Stimulated activated CD4-positive, alpha-beta T cell treated with anti-CD3 and anti-CD28 coated beads, TNF-alpha, amount 100 ng/mL, for 4 hours (primary cell): Measurements from ENCODE around the gene PPP6R2.
"Not testable (repeated sequence)": the region's sequence is repeated elsewhere in the genome, so short reads cannot be mapped to it uniquely, and the experiment has no call there.

Experiments used
- DNase-seq, 3 experiments: peaks; one replicate each; pipeline ENCODE4 v3.0.0-alpha.2; 2020; ENCODE audit warnings: low read depth in 3 of 3

Gene PPP6R2

DNA sequence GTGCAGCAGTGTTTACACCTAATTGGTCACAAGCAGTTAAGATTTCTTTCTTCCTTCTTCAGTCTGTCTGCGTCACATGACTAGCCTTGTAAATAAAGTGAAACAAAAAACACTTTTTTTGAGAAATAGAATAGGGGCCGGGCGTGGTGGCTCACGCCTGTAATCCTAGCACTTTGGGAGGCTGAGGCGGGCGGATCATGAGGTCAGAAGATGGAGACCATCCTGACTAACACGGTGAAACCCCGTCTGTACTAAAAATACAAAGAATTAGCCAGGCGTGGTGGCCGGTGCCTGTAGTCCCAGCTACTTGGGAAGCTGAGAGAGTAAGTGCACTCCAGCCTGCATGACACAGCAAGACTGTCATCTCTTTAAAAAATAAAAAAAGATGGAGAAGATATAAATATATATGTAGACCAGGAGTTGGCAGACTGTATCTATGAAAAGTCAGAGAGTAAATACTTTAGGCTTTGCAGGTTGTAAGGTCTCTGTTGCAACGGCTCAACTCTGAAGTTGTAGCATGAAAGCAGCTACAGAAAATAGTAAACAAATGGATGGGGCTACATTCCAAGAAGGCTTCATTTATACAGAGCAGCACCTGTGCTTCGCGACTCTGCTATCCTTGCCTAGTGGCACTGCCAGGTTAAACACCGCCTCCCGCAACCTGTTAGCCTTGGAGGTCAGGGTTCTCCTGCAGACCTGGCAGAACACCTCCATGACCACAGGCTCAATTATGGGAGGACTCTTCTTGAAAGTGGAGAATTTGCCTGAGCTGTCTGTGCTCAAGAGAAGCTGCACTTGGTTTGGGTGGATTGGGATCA, 55.9 kb downstream of the PPP6R2 start:
- DNase-seq: no peak

DNA sequence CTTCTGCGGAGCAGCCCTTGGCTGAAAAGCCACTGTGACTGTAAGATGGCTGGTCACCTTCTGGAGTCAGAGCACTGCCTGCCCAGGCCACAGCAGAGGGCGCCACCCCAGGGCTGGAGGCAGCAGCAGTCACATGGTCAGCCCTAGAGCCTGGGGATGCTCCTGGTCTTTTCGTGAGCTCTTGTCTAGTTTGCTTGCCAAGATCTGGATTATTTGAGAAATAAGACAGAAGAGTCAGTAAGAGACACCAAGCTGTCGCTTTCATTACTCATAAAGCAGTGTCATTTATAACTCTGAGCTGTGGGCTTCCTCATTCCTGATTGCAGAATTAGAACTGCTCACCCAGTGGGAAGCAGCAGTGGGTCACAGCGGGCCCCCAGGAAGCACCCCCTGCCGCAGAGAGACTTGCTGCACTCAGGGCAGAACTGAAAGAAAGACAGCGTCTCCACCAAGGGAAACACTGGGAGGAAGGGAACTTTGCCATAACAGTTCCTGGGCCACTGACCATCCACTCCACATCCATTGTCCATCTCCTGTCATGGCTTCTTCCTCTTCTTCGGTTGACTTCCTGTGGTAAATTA, 56.7 kb downstream of the PPP6R2 start:
- DNase-seq: no peak

DNA sequence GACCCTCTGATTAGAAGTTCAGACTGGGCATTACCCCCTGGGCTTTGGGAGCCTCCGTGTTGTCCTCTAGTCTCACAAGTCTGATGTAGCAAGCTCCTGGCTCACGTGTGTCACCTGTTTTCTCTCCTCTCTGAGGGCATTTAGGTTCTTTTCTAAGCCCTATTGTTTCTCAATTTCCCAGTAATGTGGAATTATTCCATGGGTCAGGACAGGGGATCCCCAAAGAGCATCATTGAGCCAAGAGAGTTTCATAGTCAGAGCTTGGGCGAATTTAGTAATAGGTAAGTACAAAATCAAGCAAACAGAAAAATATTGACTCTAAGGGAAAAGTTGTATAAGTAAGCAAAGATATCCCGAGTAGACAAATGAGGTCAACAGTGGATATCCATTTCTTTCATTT, 57.3 kb downstream of the PPP6R2 start:
- DNase-seq: no peak

DNA sequence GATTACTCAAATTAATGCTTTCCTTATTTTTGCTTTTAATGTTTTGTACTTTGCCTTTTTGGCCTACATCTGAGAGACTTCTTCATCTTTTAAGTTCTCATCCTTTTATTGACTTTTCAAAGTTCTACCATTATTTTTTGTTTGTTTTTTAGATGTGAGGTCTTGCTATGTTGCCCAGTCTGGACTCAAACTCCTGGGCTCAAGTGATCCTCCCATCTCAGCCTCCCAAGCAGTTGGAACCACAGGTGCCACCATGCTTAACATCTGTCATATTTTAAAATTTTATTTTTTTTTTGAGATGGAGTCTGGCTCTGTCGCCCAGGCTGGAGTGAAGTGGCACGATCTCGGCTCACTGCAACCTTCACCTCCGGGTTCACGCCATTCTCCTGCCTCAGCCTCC, 57.8 kb downstream of the PPP6R2 start:
- no peak for DNase-seq

DNA sequence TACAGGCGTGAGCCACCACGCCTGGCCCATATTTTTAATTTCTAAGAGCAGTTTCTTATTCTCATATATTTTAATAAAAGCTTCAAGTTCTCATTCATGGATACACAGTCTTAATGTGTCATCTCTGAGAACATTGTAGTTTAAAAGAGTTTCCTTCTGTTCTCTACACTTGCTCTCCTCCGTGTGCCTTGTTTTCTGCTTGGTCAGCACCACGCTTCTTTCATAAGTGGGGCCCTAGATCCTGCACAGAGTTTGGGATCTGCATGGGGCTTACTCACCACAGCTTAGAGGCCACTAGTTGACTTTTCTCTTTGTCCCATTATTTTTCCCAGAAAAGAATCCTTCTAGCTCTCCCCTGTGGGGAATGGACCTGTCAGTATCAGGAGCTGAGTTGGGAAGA, 58.8 kb downstream of the PPP6R2 start:
- DNase-seq: no peak

DNA sequence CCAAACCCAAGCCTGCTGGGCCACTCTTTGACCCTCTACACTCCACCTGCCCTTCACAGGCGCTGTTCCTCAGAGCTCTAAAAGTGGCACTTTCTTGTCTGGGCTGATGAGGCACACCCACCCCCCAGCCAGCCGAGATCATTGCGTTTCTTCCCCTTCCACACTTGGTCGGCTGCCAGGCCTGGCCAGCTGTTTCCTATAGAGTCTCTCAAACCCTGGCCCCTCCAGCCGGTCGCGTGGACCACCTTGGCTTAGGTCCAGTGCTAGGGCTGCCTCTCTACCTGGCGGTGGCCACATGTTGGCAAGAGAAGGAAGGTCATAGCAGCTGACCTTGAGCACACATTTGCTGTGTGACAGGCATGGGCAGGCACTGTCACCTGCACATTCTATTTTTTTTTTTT, 60.6 kb downstream of the PPP6R2 start:
- no peak for DNase-seq

DNA sequence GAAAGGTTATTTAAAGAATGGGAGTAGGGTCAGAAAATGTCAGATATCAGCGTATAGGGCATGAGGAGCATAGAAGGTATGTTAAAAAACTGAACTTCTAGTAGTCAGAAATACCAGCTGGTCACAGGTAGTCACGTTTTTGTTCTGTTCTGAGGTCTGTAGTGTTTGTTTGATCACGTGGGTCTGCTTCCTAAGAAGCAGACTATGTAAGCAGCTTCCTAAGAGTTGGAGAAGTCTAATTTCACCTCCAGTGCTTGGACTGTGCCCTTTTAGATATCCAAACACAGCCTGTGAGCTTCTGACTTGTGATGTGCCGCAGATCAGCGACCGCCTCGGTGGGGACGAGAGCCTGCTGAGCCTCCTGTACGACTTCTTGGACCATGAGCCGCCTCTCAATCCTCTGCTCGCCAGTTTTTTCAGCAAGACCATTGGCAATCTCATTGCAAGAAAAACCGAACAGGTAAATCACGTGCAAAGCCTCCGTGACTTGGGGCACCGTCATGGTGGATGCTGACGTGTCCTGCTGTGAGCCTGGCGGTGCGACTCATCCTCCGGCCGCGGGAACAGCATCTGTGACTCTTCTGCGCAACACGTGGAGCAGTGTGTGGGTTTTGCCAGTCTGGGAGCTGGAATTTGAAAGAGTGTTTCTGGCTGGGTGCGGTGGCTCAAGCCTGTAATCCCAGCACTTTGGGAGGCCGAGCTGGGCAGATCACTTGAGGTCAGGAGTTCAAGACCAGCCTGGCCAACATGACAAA, 63.5 kb downstream of the PPP6R2 start:
- no peak for DNase-seq

DNA sequence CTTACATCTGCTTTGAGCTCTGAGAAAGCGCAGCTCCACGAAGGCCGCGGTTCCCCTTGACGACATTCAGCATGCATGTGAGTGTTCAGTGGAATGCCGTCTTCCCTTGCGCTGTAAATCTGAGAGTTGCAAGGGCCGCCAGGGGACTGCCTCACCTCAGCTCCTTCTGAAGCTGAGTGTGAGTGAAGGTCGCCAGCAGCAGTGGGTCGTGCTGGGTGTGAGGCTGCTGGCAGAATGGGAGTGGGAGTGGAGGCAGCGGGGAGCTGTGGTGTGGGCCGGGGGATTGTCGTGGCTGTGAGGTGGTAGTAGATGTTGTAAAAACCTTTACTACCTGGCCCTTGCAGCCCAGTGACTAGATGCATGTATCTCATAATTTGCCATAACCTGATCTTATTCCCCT, 65.2 kb downstream of the PPP6R2 start:
- no peak for DNase-seq

DNA sequence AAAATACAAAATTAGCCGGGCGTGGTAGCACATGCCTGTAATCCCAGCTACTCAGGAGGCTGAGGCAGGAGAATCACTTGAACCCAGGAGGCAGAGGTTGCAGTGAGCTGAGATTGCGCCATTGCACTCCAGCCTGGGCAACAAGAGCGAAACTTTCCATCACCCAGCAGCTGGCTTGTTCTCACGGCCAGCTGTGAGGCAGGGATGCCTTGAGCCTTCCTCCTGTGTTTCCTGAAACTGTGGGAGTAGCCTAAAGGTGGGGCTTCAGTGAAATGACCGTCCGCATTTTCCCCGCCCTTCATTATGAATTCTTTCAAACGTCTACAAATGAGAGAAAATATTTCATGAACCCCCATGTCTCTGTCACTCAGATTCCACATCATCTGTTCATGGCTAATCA, 65.8 kb downstream of the PPP6R2 start:
- DNase-seq: not testable (repeated sequence)

DNA sequence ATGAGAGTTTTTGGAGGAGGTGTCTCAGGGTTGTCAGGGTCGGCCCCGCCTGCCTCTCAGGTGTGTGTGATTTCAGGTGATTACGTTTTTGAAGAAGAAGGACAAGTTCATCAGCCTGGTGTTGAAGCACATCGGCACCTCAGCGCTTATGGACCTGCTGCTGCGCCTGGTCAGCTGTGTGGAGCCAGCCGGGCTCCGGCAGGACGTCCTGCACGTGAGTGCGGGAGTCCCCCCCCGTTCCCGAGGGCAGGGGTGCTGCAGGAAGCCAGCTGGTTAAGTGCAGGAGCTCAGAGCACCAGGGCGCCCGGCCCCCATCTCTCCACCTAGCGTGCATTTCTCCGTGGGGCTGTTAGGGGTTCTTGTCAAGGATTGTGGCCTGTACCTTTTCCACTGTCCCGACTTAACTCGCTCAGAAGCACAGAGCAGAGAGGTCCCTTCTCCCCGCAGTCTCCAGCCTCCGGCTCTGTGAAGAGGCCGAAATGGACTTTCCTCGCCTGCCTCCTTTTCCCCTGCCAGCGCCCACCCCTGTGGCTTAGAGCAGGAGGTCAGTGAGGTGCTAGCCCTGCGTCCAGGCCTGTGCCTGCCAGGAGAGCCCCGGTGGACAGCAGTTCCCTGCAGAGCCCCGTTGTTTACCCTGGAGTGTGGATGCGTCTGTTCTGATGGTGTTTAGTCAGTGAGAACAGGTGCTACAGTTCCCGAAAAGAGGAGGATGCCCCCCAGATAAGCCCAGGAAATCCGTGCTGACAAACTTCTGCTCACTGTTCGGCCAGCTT, 71.5 kb downstream of the PPP6R2 start:
- no peak for DNase-seq

DNA sequence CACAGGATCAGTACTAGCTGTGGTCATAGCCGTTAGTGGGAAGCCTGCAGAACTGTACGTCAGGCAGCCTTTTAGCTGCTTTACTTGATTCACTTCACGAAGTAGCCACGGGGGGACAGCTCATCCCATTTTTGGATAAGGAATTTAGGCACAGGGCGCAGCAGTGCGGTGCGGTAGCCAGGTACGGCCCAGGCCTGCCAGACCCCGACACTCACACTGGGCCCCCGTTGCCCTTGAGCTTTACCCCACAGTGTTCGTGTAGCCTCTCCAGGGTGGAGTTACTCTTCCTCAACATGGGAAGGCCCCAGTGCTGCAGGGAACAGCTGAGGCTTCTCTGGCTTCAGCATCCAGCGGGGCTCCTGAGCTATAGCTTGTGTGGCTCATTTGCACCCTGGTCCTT, 72.3 kb downstream of the PPP6R2 start:
- DNase-seq: no peak

DNA sequence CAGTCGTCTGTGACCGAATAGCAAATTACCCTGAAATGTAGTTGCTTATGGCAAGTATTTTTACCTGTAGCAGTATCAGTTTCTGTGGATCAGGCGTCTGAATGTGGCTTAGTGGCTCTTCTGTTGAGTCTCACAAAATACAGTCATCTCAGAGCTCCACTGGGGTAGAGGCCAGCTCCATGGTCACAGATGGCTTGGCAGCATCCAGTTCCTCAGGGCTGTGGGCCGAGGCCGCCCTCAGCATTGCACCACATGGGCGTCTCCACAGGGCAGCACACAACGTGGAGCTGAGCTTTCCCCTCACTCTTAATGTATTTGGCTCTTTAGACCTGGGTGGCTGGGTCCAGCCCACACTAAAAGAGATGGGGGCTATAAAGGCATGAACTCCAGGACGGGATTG, 73.9 kb downstream of the PPP6R2 start:
- DNase-seq: no peak

DNA sequence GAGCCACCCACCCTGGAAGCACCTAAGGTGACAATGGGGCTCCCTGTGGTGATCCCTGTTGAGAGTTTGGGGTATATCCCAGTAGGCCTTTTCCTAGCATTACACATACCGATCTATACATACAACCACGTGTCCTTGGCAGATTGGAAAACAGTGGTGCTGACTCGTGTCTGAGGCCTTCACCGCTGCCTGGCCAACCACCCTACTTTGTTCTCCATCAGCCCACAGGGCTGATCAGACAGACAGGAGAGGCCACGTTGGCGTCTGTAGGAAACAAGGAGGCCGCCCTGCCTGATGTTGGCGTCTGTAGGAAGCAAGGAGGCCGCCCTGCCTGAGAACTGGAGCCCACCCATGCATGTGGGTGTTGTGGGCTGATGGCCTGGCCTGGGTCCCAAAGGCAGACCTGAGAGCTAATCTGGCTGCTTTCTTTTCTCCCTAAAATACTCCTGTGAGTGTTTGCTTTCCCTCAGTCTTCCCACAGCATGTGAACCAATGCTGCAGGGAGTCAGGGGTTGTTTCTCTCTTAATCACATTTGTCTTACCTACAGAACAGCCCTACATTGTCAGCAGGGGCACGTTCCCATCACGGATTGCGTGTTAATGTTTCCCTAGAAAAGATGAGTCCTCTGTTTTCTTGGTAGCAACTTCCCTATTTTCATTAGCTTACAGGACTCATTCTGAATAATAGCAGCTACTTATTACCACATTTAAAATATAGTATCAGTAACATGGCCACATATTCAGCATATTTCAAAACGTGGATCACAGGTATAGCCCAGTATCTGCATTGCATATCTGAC, 74.5 kb downstream of the PPP6R2 start:
- no peak for DNase-seq

DNA sequence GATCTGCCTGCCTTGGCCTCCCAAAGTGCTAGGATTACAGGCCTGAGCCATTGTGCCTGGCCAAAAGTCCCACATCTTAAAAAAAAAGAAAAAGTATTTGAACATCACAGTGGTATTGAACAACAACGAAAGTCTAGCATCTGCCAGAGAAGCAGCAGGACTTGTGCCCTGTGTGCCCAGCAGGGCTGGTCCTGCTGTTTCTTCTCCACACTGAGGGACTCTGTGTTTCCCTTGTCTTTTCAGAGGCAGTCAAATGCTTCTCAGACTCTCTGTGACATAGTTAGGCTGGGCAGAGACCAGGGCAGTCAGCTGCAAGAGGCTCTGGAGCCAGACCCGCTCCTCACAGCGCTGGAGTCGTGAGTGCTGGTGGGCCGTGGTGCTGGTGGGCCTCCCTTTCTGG, 75.5 kb downstream of the PPP6R2 start:
- no peak for DNase-seq

DNA sequence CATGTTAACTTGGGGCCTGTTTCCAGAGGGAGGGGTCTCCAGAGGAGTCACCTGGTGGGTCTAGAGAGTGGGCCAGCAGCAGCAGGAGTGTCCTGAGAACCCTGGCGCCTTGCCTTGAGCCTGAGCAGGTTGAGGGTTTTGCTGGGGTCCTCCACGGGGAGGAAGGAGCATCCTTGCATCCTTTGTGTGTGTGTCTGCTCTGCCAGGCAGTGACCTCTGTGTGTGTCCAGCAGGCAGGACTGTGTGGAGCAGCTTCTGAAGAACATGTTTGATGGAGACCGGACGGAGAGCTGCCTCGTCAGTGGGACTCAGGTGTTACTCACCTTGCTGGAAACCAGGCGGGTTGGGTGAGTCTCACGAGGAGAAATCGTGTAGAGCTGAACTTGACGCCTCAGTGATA, 76.0 kb downstream of the PPP6R2 start:
- no peak for DNase-seq

DNA sequence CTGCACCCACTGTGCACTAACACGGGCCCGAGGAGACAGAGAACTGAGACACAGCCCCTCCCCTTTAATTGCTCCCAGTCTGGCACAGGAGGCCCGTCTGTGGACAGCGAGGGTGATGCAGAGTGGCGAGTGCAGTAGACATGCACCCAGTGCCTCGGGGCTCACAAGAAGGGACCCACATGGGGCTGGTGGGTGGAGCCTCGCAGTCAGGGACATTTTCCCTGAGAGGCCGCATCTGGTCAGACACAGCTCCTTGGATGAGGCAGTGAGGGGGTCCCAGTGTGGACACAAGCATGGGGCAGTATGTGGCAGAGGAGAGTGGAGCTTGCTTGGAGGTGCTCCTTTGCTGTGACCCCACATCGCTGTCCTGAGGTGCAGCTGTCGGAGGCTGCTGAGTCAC, 76.9 kb downstream of the PPP6R2 start:
- no peak for DNase-seq

DNA sequence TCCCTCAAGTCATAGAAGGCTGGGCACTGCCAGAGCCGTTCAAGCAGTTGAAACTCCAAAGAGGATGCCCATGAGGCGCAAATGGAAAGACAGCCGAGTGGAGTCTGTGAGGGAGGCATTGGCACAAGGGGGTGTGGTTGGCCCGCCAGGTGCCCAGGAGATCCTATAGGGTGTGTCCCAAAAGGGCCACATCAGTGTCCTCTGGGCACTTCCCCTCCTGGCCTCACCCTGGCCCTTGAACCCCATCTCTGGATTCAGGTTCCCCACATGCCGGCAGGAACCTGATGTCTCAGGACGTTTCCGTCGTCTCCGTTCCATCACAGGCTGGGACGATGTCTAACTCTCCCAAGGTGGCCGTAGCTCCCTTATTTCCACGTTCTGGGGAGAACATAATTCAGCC, 77.5 kb downstream of the PPP6R2 start:
- DNase-seq: no peak

DNA sequence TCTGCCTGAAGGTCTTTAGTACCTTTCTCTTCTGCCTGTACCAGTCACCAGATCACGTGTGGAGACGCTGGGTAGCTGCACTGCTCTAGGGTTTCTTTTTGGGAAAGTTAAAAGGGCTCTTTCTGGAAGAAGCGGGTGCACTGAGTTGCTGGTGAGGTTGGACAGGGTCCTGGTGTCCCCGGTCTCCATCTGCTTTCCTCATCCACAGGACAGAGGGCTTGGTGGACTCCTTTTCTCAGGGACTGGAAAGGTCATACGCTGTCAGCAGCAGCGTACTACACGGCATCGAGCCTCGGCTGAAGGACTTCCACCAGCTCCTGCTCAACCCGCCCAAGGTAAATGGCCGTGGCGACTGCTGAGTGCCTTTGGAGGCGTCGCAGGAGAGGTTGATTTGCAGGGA, 78.9 kb downstream of the PPP6R2 start:
- no peak for DNase-seq

DNA sequence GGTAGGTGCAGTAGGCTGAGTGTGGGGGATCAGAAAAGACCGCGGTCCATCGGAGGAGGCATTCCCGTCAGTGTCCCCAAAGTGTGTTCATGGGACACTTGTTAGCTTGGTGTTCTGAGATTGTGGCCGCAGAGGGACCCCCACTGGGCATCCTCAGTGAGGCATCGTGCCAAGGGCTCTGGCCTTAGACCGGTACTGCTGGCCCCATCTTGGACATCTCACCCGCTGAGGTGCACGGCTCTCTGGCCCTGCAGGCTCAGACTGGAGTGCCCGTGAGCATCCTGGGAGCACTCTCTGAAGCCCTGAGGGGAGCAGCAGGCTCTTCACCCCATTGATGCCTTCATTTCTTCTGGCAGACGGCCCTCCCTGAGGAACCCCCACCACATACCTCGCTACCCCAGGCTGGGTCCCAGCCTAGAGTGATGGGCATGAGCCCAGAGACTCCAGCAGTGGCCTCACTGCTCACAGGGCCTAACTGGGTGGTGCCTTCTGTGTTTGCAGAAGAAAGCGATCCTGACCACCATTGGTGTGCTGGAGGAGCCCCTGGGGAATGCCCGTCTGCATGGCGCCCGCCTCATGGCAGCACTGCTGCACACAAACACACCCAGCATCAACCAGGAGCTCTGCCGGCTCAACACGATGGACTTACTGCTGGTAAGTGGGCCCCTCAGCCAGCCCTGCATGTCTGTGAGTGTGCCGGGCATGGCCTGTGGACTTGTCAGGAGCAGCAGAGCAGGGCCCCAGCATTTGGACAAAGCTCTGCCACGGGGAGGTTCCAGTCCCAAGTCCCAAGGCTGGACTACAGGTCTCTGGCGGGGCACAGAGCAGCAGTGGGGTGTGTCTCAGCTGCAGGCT, 80.1 kb downstream of the PPP6R2 start:
- DNase-seq: no peak

DNA sequence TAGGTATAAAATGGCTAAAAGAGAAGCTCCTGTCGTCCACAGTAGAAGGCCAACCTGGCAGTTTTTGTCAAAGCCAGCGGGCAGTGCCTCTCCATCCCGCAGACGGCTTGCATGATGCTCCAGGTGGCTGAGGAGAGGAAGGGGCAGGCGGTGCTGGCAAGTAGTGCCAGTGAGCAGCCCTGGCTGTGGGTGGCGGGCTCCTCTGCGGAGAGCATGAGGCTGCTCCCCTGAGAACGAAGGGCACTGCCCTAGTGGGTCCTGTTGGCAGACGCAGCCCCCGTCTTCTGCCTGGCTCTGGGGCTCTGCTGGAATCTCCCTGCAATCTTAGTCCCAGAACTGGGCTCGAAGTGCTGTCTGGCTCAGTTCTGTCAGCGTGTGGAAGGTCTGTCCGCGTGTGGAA, 80.8 kb downstream of the PPP6R2 start:
- no peak for DNase-seq
